Loucy (cell line): ENCODE measurements around the gene ELMO3.

ENCODE experiments used
- CTCF ChIP-seq: fragments of 200-600 bp; sonication (generic); conservative IDR thresholded peaks from 2 replicates; pipeline ENCODE4 v1.5.1; 2014; ENCODE audit warnings: mild to moderate bottlenecking, antibody characterized with exemption, low read length
- EZH2phosphoT487 ChIP-seq: fragments of 200-600 bp; IDR thresholded peaks from 2 replicates; pipeline ENCODE4 v1.6.1; 2018; ENCODE audit warnings: antibody characterized with exemption, mild to moderate bottlenecking, moderate library complexity, borderline replicate concordance

GRCh38 chr16:67180166-67180565, 18.8 kb upstream of the ELMO3 start:
- TF ChIP-seq CTCF (no peak), EZH2phosphoT487 (no peak)
